HG02970 (cell line): ENCODE results near the gene TTC3.
"Not testable (repeated sequence)": the region's sequence is repeated elsewhere in the genome, so short reads cannot be mapped to it uniquely, and the experiment has no call there.

ENCODE experiments used
- ATAC-seq: cut with Tn5 transposase; IDR thresholded peaks from one replicate; pipeline ENCODE4 v1.9.1; 2021; ENCODE audit warnings: mild to moderate bottlenecking, moderate library complexity, moderate number of reproducible peaks; ENCODE audit not compliant: unreplicated experiment, low FRiP score

Gene TTC3

DNA sequence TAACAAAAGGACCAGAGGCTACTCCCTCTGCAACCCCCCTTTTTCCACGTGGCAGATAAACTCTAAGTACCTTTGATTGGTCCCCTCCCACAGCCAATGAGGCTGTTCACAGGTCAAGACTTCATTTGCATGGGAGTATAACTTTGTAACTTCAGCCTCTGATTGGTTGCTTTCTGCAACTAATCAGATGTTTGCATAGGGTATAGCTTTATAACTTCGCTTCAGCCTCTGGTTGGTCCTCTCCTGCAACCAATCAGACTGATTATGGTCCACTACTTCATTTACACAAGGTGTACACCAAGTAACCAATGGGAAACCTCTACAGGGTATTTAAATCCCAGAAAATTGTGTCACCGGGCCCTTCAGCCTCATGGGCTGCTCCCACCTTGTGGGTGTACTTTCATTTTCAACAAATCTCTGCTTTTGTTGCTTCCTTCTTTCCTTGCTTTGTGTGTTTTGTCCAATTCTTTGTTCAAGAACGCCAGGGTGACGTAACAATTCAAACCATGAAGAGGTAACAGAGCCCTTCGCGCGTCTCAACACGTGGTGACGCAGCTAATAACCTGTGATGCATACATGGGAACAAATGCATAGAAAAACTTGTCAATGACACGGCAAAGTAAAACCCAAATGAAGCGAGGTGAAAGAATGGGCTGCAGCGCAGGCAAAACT, 146.8 kb downstream of the TTC3 start:
- ATAC-seq = no peak

DNA sequence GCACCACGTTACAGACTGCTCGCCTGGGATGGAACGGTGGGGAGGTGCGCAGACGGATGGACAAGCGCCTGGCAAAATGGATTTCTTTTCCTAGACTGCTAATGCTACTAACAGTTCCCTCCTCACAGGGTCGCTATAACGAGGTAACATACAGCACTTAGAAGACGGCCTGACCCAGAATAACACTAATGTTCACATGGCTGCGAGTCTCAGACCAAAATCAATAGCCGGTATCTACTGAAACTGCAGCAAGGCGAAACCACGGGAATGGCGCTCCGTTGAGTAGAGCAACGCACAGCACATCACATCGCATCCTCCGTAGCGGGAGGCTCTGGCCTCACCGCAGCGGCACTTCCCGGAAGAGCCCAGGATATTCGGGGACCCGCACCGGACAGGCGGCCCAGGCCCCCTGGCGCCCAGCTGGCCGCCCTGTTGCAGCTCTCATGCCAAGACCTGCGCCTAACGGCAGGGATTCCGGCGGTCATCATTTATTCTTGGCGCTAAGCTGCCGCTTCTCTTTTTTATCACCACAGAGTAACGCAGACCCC, 147.5 kb downstream of the TTC3 start:
- ATAC-seq = peak; percentile 38

DNA sequence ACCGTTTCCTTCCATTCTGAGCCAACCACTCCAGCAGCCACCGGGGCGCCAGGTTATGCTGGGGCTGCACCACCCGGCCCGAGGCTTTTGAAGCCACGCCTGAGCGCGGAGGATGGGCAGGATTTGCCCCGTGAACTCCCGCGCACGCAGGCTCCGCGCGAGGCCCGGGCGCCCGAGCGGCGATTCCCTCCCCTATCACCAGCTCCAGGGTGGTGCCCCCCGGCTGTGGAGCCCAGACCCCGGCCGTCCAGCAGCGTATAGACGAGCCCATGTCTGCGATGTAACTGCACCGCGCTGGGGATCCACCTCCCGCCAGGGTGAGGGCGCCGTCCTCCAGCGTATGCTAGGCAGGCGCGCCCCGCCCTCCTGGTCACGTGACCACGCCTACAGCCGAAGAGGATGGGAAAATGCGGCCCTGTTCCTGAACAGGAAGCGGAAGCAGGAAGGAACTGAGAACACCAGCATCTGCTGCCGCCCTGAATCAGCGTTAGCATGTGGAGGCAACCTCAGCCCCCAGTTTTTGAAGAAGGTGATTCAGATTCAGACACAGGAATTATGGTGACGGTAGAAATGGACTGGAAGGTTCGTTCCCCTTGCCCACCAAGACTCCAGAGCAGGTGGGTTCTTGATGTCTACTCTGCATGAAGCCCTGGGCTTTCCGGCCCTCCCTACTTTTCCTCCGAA, 148.1 kb downstream of the TTC3 start:
- peak; percentile 86 for ATAC-seq

DNA sequence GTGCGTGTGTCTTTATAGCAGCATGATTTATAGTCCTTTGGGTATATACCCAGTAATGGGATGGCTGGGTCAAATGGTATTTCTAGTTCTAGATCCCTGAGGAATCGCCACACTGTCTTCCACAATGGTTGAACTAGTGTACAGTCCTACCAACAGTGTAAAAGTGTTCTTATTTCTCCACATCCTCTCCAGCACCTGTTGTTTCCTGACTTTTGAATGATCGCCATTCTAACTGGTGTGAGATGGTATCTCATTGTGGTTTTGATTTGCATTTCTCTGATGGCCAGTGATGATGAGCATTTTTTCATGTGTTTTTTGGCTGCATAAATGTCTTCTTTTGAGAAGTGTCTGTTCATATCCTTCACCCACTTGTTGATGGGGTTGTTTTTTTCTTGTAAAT, 149.2 kb downstream of the TTC3 start:
- not testable (repeated sequence) for ATAC-seq

DNA sequence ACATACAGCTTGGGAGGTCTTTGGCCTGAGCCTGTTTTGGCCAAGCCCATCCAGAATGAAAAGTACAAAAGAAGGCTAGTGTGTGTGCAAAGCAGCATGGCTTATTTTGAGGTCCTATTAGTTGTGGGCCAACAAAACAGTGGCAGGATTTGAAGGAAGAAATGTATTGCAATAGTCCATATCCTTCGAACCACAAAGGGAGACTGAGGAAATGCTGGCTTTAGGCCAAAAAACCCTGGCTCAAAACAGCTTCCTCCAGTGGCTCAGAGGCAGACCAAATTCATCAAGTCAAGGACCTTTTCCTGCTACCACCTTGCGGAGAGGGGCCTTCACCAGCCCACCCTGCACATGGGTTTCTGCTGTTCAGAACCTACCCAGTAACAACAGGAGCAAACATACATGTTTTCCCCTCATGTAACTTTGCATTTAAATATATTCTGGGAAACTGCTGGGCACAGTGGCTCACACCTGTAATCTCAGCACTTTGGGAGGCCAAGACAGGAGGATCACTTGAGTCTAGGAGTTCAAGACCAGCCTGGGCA, 150.8 kb downstream of the TTC3 start:
- ATAC-seq = no peak

DNA sequence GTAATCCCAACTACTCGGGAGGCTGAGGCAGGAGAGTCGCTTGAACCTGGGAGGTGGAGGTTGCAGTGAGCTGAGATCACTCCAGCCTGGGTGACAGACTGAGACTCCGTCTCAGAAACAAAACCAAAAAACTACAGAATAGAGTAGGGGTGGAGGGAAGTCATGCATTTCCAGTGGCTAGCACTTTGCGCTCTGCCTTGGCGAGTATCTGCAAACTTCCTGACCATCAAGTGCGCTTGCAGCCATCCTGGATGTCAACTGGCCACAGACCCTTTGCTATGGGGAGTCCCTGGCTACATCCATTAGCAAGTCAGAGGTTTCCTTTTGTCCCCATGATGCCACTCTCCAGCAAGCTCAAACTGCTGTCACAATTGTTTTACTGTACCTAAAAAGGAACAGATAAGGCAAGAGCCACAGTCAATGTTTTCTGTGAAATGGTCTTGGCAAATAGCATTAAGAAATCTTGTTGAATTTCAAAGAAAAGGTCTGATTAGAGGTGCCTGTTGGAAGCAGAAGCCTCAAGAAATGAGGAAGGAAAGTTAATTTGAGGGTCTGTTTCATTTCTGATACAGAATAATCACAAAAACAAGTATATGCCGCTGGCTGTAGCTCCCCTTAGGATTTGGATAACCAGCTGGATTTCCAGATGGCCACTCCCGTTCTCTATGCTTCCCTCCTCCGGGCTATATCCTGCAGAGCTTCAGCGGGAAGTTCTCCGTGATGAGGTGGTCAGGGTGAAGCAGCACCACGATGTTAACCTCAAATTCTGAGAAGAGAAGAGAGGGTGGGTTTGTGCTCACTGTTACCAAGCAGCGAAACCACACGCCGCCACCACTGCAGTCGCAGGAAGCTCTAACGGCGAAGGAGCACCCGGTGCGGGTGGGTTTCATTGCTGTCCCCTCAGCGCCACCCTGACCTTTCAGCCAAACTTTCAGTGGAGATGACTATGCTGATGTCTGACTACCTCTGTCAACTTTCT, 152.1 kb downstream of the TTC3 start:
- ATAC-seq = no peak

DNA sequence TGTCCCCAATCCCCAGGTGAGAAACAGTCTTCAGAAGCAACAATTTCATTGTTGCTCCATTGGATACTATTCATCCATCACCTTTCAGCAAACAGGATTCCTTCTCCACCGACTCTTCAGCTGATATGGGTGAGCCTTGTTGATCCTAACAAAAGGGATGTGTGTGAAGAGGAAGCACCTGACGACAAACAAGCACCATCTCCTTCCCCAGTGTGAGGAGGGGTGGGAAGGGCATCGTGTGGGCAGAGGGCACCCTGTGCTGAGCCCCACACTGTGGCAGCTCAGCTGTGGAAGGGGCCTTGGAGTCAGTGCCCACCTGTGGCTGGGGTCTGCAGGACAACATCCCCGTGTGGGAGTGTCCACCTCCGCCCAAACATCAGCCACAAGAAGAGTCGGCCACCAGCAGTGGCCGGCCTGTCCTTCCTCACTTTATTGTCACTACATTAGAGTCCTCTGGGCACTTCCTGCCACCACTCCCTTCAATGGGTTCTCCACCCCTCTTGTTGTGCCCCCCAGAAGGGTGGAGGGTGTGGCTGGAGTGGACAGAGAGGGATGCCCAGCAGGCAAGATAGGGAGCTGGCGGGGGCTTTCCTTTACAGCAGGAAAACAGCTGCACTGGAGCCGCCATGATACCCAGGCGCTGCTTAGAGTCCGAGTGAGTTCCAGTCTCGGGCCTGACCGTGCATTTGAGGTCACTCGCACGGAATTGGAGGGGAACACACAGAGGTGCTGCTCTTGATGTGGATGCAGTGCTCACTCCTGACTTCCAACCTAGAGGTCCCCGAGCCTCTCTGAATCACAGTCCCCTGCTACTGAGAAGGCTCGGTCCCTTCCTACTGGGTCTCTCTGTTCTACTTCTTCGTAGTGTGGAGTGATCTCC, 153.2 kb downstream of the TTC3 start:
- no peak for ATAC-seq

DNA sequence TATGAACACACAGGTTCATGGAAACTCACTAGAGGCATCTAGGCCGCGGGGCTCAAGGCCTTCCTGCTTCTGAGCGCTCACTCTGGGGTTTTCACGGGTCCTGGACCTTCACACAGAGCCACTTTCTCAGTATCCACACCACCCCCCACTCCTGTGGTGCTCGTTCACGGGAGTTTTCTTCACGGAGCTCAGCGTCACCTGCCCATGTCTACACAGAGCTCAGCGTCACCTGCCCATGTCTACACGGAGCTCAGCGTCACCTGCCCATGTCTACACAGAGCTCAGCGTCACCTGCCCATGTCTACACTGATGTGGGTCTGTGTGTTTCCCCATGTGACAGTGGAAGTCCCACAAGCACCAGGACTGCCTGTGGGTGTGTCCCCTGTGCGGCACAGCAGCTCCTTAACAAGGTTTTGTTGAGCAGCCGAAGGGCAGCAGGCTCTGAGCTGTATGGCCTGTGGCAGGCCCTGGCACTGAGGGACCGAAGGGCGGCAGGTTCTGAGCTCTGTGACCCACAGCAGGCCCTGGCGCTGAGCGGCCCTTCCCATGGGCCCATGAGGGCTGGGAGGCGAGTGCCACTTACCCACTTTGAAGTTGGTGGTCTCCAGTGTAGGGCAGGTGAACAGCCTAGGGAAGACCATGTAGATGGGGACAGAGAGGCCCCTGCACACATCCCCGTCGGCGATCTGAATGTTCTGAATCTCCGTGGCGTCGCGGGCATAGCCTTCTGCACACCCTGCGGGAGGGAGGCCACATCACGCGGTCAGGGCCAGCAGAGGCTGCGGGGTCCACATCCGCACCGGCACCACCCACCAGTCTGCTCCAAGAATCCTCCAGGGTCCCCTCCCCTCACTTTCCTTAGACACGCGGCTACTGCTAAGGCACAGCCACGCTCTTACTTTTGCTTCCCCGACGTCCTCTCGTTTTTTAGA, 154.3 kb downstream of the TTC3 start:
- no peak for ATAC-seq

DNA sequence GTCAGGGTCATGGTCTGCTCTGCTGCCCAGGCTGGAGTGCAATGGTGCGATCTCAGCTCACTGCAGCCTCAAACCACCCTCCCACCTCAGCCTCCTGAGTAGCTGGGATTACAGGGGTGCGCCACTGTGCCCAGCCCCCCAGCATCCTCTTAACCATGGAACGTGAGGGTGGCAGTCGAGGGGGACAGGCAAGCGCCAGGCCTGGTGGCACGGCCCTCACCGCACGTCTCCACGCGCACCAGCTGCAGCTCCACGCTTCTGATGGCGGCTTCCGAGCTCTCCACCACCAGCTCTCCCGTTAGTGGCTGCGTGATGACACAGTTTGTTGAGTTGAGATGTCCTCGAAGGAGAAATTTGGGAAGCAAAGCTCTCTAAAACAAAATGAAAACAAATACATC, 154.9 kb downstream of the TTC3 start:
- ATAC-seq = no peak

DNA sequence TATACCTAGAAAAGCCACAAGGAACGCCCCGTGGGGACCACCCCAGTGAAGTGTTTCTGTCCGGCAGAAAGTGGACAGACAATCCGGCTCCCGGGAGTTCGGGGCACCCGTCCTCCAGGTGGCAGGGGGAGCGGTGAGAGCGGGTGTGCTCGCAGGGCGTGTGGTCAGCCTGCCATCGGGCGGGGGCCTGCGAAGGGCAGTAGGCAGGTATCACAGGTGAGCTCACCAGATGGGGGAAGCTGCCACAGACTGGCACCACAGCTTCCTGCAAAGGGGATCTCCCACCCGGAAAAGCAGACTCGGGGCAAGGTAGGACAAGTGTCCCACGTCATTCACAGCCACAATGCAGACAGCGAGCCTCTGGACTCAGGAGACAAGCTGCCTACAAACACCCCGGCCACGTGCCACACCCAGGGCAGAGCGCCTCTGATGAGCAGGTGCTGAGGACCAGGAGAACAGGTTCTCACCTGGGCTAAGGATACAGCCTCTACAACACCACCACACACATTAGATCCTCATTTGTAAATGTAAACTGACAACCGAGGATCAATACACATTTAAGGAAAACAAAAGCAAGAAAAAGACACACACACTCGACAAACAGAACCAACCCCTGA, 157.7 kb downstream of the TTC3 start:
- no peak for ATAC-seq

DNA sequence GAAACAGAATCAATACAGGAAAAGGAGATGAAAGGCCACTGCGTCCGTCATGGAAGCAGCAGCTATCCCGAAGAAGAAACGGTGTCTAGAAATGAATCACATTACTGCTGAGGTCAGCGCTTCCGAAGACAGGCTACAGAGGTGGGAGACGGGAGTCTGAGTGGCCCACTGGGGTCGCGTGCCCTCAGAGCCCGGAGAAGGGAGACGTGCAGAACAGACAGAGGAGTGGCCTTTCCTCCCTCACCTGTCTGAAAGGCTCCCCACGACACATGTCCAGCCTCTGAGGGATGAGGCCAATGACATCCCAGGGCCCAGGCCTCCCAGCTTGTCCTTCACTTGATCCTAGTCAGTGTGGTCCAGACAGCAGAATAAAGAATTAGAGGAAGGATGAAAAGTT, 158.2 kb downstream of the TTC3 start:
- no peak for ATAC-seq

DNA sequence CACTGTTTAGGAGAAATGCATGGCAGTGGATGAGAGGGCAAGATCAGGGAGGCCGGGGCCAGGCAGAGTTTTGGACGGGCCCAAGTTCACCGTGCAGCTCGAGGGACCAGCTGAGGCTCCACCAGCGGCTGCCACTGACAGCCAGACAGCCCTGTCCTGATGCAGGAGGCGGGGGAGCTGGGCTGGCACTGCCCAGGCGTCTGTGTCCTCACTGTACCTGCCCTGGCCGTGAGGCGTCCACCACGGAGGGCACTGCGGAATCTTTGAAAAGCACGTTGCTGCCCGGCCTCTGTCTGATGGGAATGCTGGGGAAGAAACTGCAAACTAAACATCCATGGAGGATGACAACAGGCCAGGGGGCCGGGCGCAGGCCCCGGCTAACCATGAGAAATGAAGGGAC, 158.6 kb downstream of the TTC3 start:
- no peak for ATAC-seq

DNA sequence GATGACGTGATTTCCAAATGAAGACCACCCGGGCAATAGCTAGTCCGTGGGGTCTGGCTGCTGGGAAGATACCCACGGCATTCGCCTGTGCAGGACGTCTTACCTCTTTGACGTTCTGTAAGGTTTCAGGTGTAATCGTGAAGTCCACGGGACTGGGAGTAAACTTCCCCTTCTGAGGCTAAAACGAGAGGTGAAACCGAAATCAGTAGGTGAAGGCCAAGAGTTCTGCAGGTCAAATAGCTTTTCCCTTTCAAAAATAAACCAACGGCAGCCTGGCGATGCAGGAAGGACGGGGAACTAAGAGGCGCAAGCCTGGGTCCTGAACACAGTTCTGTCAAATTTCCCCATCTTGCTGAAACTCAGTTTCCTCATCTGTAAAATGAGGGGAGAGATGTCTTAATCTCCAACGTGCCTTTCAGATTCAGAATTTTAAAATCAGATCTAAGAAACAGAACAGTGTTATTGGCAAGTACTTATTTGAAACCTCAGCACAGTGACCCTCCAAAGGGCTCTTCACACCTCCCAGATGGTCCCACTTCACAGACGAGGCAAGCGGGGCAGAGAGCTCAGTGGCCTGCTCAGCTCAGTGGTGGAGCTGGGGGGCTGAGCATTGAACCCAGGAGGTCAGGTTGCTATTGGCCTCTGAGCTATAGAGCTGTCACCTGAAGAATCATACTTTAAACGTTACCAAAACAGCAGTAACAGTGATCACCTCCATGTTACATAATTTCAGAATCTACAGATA, 159.4 kb downstream of the TTC3 start:
- ATAC-seq = no peak

DNA sequence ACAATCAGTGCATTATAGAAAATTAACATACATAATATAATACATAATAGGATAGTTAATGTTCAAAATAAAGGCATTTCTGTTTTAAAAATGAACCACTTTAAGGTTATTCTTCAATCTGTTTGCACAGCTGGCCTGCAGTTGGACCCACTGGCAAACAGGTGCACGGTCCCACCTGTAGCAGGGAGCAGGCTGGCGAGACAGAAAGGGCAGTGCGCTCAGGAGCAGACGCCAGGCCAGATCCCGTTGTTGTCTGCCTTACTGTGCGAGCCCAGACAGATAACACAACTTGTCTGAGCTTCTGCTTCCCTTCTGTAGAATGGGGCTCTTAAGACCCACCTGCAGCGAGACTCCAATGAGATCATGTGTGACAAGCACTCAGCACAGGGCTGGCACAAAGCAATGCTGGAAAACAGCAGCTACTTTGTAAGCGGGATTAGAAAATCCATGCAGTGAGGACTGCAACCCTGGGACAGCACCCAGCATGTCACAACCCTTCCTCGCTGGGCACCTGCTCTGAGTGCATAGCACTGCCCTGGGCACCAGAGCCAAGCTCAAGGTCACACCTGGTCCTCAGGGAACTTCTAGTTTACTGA, 160.6 kb downstream of the TTC3 start:
- no peak for ATAC-seq

DNA sequence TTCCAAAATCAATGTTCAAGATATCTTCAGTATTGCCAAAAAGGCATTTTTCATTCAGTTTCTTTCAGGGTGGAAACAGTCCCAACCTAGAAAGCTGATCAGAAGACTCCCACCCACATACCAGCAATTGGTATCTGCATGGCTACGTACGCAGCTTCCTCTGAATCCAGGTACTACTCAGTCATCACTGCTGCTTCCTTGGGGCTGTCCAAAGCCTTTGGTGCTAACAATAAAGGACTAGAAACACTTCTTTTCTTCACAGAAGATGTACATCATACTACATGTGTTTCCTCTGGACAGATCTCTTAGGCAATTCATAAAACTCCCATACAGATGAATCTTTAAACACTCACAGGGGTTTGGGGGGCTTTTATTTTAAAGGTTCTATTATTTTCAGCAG, 164.3 kb downstream of the TTC3 start:
- no peak for ATAC-seq

DNA sequence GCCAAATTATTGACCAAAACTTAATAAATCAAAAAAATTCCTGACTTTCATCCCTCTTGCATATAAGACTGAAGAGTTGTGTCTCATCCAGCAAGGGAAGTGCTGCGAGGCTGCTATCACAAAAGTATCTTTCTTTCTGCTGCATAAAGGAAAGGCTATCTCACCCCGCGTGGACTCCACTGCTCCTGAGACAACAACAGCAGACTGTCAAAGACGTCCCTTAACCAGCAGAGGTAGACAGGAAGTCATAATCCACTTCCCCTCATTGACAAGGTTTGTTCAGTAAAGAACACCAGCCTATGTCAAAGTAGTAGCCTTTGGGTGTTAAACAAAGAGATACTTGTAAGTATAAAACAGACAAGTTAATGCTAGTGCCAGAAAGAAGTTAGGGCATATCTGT, 164.7 kb downstream of the TTC3 start:
- no peak for ATAC-seq

DNA sequence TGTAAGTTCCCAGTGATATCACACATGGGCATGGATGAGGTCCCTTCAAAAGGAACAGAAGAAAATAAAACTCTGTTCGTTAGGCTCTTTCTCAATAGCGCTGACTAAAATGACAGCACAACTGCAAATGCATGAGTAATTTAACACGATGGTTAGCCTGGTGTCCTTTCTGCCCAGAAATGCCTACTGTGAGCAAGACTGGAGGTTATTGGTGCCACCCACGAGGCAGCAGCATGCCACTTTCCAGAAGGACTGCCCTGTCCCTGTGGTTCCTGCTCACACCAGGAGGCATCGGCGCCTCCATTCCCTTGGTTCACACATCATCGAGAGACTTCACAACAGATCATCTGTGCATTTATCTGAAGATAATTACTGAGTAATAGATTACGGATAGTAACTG, 167.9 kb downstream of the TTC3 start:
- ATAC-seq = no peak
